Loucy (cell line): ENCODE results near the gene PTPRT.

ENCODE experiments used
- CTCF ChIP-seq: fragments of 200-600 bp; sonication (generic); conservative IDR thresholded peaks from 2 replicates; pipeline ENCODE4 v1.5.1; 2014; ENCODE audit warnings: mild to moderate bottlenecking, antibody characterized with exemption, low read length
- EZH2phosphoT487 ChIP-seq: fragments of 200-600 bp; IDR thresholded peaks from 2 replicates; pipeline ENCODE4 v1.6.1; 2018; ENCODE audit warnings: antibody characterized with exemption, mild to moderate bottlenecking, moderate library complexity, borderline replicate concordance

GRCh38 chr20:42936482-42936881, 253.2 kb downstream of the PTPRT start:
- no peak for TF ChIP-seq CTCF
- no peak for TF ChIP-seq EZH2phosphoT487
